GM12878 (cell line): Measurements from ENCODE around the gene SH3GL2. TPM values are rescaled to one million over a fixed set of nuclear protein-coding genes. Genes with fewer than 3 reads are reported as not detected.

Experiments
- ATAC-seq: fragments of 200-7000 bp; cut with Tn5 transposase; 3 replicates; pipeline ENCODE4 v1.9.1; 2020; ENCODE audit warnings: mild to moderate bottlenecking, moderate library complexity
- BruUV-seq: library from RNA; stranded (reverse); fragments of 400-500 nt; replicated peaks from 2 replicates; lab custom pipeline; 2021; lab: Mats Ljungman, UMichigan
- CTCF ChIA-PET: fragments of 300-600 bp; sonication (Branson Sonifier 250); formaldehyde crosslinking; extraction: SDS; loops from one replicate; lab custom pipeline; 2021; ENCODE audit warnings: inconsistent platforms; lab: Yijun Ruan, JAX
- POLR2A ChIA-PET: fragments of 350-600 bp; formaldehyde crosslinking; extraction: SDS; loops from one replicate; lab custom pipeline; 2021; ENCODE audit warnings: inconsistent platforms; lab: Charles Lee
- RAD21 ChIA-PET: fragments of 300-600 bp; sonication (Branson Sonifier 250); formaldehyde crosslinking; loops from one replicate; lab custom pipeline; 2023; ENCODE audit warnings: antibody characterized with exemption; ENCODE audit not compliant: unreplicated experiment; lab: Charles Lee
- SMC1A ChIA-PET: fragments of 300-600 bp; sonication (Branson Sonifier 250); formaldehyde crosslinking; loops from one replicate; lab custom pipeline; 2023; ENCODE audit not compliant: unreplicated experiment, uncharacterized antibody; lab: Charles Lee
- DNase-seq: peaks from one replicate; pipeline ENCODE4 v3.0.0-alpha.2; 2011; ENCODE audit warnings: low read depth, low spot score
- FAIRE-seq: peaks from 3 replicates; lab custom pipeline; 2011; peaks lifted over from hg19 to GRCh38; lab: Jason Lieb, UNC
- H2AFZ ChIP-seq: 2 replicates; pipeline ENCODE4 v1.6.0; 2011; ENCODE audit warnings: low read depth, low read length, control low read depth; ENCODE audit not compliant: control insufficient read depth
- H3K27ac ChIP-seq: 2 replicates; pipeline ENCODE4 v1.5.1; 2011; ENCODE audit warnings: control low read depth; ENCODE audit not compliant: control insufficient read depth, insufficient read depth
- H3K27me3 ChIP-seq, 2 experiments: replicated peaks in 1 of 2; 2 replicates each; pipeline versions ENCODE4 v1.6.0 to v1.6.1; 2011; ENCODE audit warnings: low read length in 1 of 2; ENCODE audit not compliant: control insufficient read depth in 2 of 2, insufficient read depth in 2 of 2
- H3K36me3 ChIP-seq, 2 experiments: 2 replicates each; pipeline ENCODE4 v1.5.1; 2011; ENCODE audit warnings: low read length in 1 of 2; ENCODE audit not compliant: control insufficient read depth in 2 of 2, insufficient read depth in 2 of 2
- H3K4me1 ChIP-seq: 2 replicates; pipeline ENCODE4 v1.6.1; 2011; ENCODE audit warnings: mild to moderate bottlenecking, low read length, moderate library complexity, mixed read lengths; ENCODE audit not compliant: control insufficient read depth, insufficient read depth
- H3K4me2 ChIP-seq: 2 replicates; pipeline ENCODE4 v1.6.0; 2011; ENCODE audit warnings: control low read depth; ENCODE audit not compliant: control insufficient read depth, insufficient read depth
- H3K4me3 ChIP-seq: fragments of 200-600 bp; sonication (generic); 2 replicates; pipeline ENCODE4 v1.5.1; 2016
- H3K79me2 ChIP-seq: 2 replicates; pipeline ENCODE4 v1.6.0; 2011; ENCODE audit warnings: low read length; ENCODE audit not compliant: control insufficient read depth, insufficient read depth
- H3K9ac ChIP-seq: 2 replicates; pipeline ENCODE4 v1.8.0; 2011; ENCODE audit warnings: low read length, control low read depth, mixed read lengths; ENCODE audit not compliant: control insufficient read depth, insufficient read depth
- H3K9me3 ChIP-seq: replicated peaks from 3 replicates; pipeline ENCODE4 v1.5.1; 2011; ENCODE audit warnings: mild to moderate bottlenecking, low read length; ENCODE audit not compliant: control insufficient read depth, insufficient read depth
- H4K20me1 ChIP-seq: 2 replicates; pipeline ENCODE4 v1.6.0; 2011; ENCODE audit not compliant: control insufficient read depth, insufficient read depth
- EP300 ChIP-seq, 2 experiments: fragments of 150-350 bp in 1 of 2; IDR thresholded peaks; 2 replicates each; pipeline ENCODE4 v1.6.1; 2011 to 2012; ENCODE audit warnings: low read depth in 2 of 2, low read length in 2 of 2, borderline replicate concordance in 1 of 2, improper control_type of control experiment in 1 of 2, inconsistent platforms in 1 of 2; ENCODE audit not compliant: control insufficient read depth in 1 of 2
- HCFC1 ChIP-seq: fragments of 150-350 bp; IDR thresholded peaks from 2 replicates; pipeline ENCODE4 v1.6.1; 2014; ENCODE audit warnings: low read length
- HDAC2 ChIP-seq: fragments of 200-600 bp; sonication (generic); IDR thresholded peaks from 2 replicates; pipeline ENCODE4 v1.6.1; 2017
- IKZF1 ChIP-seq: fragments of 450-650 bp; conservative IDR thresholded peaks from 2 replicates; pipeline ENCODE4 v1.6.1; 2017; ENCODE audit warnings: antibody characterized with exemption, mild to moderate bottlenecking
- NFIC ChIP-seq: IDR thresholded peaks from 2 replicates; pipeline ENCODE4 v1.6.1; 2012; ENCODE audit warnings: low read depth, mild to moderate bottlenecking, inconsistent platforms, low read length, moderate library complexity
- NR2F1 ChIP-seq: fragments of 450-650 bp; conservative IDR thresholded peaks from 2 replicates; pipeline ENCODE4 v1.6.1; 2017; ENCODE audit warnings: mild to moderate bottlenecking
- REST ChIP-seq: IDR thresholded peaks from 2 replicates; pipeline ENCODE4 v1.6.1; 2012; ENCODE audit warnings: mild to moderate bottlenecking, low read depth, low read length
- STAT3 ChIP-seq: IDR thresholded peaks from 2 replicates; pipeline ENCODE4 v1.6.1; 2011; ENCODE audit warnings: low read depth, low read length, improper control_type of control experiment
- ZSCAN29 ChIP-seq: fragments of 450-650 bp; IDR thresholded peaks from 2 replicates; pipeline ENCODE4 v1.6.1; 2017; ENCODE audit warnings: mild to moderate bottlenecking, moderate library complexity
- WGBS: methylation state at CpG from one replicate; pipeline ENCODE4 v1.1.6; 2016; ENCODE audit warnings: low lambda C conversion rate; ENCODE audit not compliant: insufficient replicate concordance, insufficient coverage; ENCODE audit errors: missing lambda C conversion rate; 5-methylcytosine and 5-hydroxymethylcytosine counted together
- in situ Hi-C: fragments of 300-500 bp; cut with MboI; formaldehyde crosslinking; loops from 9 replicates; pipeline ENCODE4 v1.14.3; 2018; ENCODE audit warnings: mixed read lengths
- intact Hi-C: fragments of 100-400 bp; cut with micrococcal nuclease; formaldehyde crosslinking; loops from one replicate; pipeline ENCODE4 v1.14.2; 2022; ENCODE audit not compliant: unreplicated experiment
- polyA plus RNA-seq, 11 experiments: library from polyadenylated mRNA; depleted of rRNA in 4 of 11; unstranded in 6 of 11; stranded (reverse) in 5 of 11; fragments of >200 nt; fragmentation: Nextera tagmentation in 4 of 11; fragmentation: Illumina TruSeq in 1 of 11; extraction: Ambion mirVana in 4 of 11; extraction: Trizol in 1 of 11; gene quantifications; 1 replicate in 1 of 11; 2 replicates in 10 of 11; pipeline versions ENCODE4 v1.2.1 to v1.2.3, GENCODE V29; 2011 to 2016; ENCODE audit warnings: inconsistent platforms in 2 of 11, missing spikeins in 2 of 11, low read depth in 1 of 11
- total RNA-seq, 4 experiments: library from RNA; depleted of rRNA in 3 of 4; stranded (reverse); fragments of >200 nt in 3 of 4; fragmentation: Illumina TruSeq in 1 of 4; extraction: Trizol in 1 of 4; gene quantifications; 2 replicates each; pipeline versions ENCODE4 v1.2.1 to v1.2.3, GENCODE V29; 2013 to 2021
- TF ChIP-seq, protein P1 (sequence below): IDR thresholded peaks from 2 replicates; pipeline ENCODE4 v1.6.1; 2011; ENCODE audit warnings: low read depth, low read length, improper control_type of control experiment, borderline replicate concordance
- TF ChIP-seq, protein P2 (sequence below): fragments of 450-650 bp; conservative IDR thresholded peaks from 2 replicates; pipeline ENCODE4 v1.6.1; 2017; ENCODE audit warnings: mild to moderate bottlenecking, moderate library complexity
- TF ChIP-seq, protein P3 (sequence below): fragments of 450-650 bp; IDR thresholded peaks from 2 replicates; pipeline ENCODE4 v1.6.1; 2018; ENCODE audit warnings: borderline replicate concordance, mild to moderate bottlenecking; ENCODE audit not compliant: partially characterized antibody
- TF ChIP-seq, protein P4 (sequence below): fragments of 450-650 bp; IDR thresholded peaks from 2 replicates; pipeline ENCODE4 v1.6.1; 2017; ENCODE audit warnings: mild to moderate bottlenecking, low read depth, inconsistent platforms; ENCODE audit not compliant: poor library complexity, severe bottlenecking

The SH3GL2 gene
- total and polyA plus RNA-seq, 10 of the 15 experiments (the other 5 are each of a cell fraction or from before 2014, with no cell fraction given), result not detected

DNA sequence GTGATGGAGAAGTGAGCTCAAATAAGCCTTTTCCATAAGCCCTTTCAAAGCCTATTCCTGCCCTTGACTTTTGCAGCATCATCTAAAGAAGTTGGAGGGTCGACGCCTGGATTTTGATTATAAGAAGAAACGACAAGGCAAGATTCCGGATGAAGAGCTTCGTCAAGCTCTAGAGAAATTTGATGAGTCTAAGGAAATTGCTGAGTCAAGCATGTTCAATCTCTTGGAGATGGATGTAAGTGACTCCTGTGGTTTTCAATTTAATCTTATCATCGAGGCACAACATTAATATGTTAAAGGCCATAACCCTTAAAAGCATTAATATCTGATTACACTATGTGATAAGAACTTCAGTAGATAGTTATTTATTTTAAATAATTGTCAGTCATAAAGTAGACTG, 210.4 kb downstream of the SH3GL2 start:
- intact Hi-C loops (no loop called here), in situ Hi-C loops (no loop called here)
- TF ChIP-seq, protein P1, sequence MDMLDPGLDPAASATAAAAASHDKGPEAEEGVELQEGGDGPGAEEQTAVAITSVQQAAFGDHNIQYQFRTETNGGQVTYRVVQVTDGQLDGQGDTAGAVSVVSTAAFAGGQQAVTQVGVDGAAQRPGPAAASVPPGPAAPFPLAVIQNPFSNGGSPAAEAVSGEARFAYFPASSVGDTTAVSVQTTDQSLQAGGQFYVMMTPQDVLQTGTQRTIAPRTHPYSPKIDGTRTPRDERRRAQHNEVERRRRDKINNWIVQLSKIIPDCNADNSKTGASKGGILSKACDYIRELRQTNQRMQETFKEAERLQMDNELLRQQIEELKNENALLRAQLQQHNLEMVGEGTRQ, result no peak
- TF ChIP-seq STAT3 (no peak), NFIC (no peak), REST (no peak), EP300 (IDR thresholded peaks at IDR 0.05; ENCODE audit: borderline replicate concordance in 1 of 2, control insufficient read depth in 1 of 2, low read depth in 2 of 2, low read length in 2 of 2) (no peak), ZSCAN29 (no peak), IKZF1 (no peak), NR2F1 (no peak), HCFC1 (no peak), HDAC2 (no peak)
- TF ChIP-seq, protein P2, sequence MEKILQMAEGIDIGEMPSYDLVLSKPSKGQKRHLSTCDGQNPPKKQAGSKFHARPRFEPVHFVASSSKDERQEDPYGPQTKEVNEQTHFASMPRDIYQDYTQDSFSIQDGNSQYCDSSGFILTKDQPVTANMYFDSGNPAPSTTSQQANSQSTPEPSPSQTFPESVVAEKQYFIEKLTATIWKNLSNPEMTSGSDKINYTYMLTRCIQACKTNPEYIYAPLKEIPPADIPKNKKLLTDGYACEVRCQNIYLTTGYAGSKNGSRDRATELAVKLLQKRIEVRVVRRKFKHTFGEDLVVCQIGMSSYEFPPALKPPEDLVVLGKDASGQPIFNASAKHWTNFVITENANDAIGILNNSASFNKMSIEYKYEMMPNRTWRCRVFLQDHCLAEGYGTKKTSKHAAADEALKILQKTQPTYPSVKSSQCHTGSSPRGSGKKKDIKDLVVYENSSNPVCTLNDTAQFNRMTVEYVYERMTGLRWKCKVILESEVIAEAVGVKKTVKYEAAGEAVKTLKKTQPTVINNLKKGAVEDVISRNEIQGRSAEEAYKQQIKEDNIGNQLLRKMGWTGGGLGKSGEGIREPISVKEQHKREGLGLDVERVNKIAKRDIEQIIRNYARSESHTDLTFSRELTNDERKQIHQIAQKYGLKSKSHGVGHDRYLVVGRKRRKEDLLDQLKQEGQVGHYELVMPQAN, result no peak
- TF ChIP-seq, protein P3, sequence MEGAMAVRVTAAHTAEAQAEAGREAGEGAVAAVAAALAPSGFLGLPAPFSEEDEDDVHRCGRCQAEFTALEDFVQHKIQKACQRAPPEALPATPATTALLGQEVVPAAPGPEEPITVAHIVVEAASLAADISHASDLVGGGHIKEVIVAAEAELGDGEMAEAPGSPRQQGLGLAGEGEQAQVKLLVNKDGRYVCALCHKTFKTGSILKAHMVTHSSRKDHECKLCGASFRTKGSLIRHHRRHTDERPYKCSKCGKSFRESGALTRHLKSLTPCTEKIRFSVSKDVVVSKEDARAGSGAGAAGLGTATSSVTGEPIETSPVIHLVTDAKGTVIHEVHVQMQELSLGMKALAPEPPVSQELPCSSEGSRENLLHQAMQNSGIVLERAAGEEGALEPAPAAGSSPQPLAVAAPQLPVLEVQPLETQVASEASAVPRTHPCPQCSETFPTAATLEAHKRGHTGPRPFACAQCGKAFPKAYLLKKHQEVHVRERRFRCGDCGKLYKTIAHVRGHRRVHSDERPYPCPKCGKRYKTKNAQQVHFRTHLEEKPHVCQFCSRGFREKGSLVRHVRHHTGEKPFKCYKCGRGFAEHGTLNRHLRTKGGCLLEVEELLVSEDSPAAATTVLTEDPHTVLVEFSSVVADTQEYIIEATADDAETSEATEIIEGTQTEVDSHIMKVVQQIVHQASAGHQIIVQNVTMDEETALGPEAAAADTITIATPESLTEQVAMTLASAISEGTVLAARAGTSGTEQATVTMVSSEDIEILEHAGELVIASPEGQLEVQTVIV, result no peak
- TF ChIP-seq, protein P4, sequence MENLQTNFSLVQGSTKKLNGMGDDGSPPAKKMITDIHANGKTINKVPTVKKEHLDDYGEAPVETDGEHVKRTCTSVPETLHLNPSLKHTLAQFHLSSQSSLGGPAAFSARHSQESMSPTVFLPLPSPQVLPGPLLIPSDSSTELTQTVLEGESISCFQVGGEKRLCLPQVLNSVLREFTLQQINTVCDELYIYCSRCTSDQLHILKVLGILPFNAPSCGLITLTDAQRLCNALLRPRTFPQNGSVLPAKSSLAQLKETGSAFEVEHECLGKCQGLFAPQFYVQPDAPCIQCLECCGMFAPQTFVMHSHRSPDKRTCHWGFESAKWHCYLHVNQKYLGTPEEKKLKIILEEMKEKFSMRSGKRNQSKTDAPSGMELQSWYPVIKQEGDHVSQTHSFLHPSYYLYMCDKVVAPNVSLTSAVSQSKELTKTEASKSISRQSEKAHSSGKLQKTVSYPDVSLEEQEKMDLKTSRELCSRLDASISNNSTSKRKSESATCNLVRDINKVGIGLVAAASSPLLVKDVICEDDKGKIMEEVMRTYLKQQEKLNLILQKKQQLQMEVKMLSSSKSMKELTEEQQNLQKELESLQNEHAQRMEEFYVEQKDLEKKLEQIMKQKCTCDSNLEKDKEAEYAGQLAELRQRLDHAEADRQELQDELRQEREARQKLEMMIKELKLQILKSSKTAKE, result no peak
- Histone ChIP-seq H3K4me3 (no peak overlapping the region), H3K9me3 (no peaks in the 10 kb centered on the region), H3K27me3 (no peaks in the 10 kb centered on the region), H3K4me2 (no peak overlapping the region), H3K27ac (no peak overlapping the region), H3K9ac (no peak overlapping the region), H3K4me1 (no peaks in the 10 kb centered on the region), H4K20me1 (no peaks in the 10 kb centered on the region), H2AFZ (no peak overlapping the region), H3K36me3 (no peaks in the 10 kb centered on the region), H3K79me2 (no peaks in the 10 kb centered on the region)
- ChIA-PET CTCF (interaction anchor here (2.0 kb wide), 1 partner anchor 14 kb away, joined by 5 read pairs; no protein-coding TSS in a partner anchor), POLR2A (no interaction called here), SMC1A (interaction anchor here (1.6 kb wide), 1 partner anchor 22 kb away, joined by 4 read pairs; no protein-coding TSS in a partner anchor), RAD21 (interaction anchor here (0.7 kb wide), 1 partner anchor 584 kb away, joined by 3 read pairs; no protein-coding TSS in a partner anchor)
- FAIRE-seq (no peak), ATAC-seq (no peak), DNase-seq (no peak)
- no TSS peak for BruUV-seq
- WGBS, result 23% methylated on average over 6 of the region's 6 CpGs
